ENCODE measurements around the gene CDSN.

GRCh38 chr6:31096215-31096614 is 24.0 kb downstream of the CDSN start:
- no peak for TF ChIP-seq CTCF (conservative IDR thresholded peaks at IDR 0.05; ENCODE audit: low read depth in 2 of 2)
- TF ChIP-seq EZH2 (IDR thresholded peaks at IDR 0.05; ENCODE audit: low read depth, unreplicated experiment): no peak
- no peak for TF ChIP-seq EZH2phosphoT487 (IDR thresholded peaks at IDR 0.05; ENCODE audit: unreplicated experiment)
- no peak for TF ChIP-seq STAT1 (IDR thresholded peaks at IDR 0.05; ENCODE audit: unreplicated experiment)
- TF ChIP-seq POLR2AphosphoS5 (IDR thresholded peaks at IDR 0.05; ENCODE audit: low read depth): no peak
- no peak for TF ChIP-seq REST (IDR thresholded peaks at IDR 0.05; ENCODE audit: unreplicated experiment)
- no peak for TF ChIP-seq ETS1 (IDR thresholded peaks at IDR 0.05)
- TF ChIP-seq JUNB (IDR thresholded peaks at IDR 0.05; ENCODE audit: unreplicated experiment): no peak
- TF ChIP-seq CREB1 (CRISPR knock-in tag; IDR thresholded peaks at IDR 0.05; ENCODE audit: low read depth): no peak
- no peak for TF ChIP-seq NANOG (IDR thresholded peaks at IDR 0.05; ENCODE audit: borderline replicate concordance)
